DMS 273 treated with DMSO at 0.1 percent for 48 hours (cell line): ENCODE results near the gene ZIK1.

ENCODE experiments used
- DNase-seq: peaks from one replicate; lab custom pipeline; 2025; lab: John Stamatoyannopoulos, UW

Gene ZIK1

DNA sequence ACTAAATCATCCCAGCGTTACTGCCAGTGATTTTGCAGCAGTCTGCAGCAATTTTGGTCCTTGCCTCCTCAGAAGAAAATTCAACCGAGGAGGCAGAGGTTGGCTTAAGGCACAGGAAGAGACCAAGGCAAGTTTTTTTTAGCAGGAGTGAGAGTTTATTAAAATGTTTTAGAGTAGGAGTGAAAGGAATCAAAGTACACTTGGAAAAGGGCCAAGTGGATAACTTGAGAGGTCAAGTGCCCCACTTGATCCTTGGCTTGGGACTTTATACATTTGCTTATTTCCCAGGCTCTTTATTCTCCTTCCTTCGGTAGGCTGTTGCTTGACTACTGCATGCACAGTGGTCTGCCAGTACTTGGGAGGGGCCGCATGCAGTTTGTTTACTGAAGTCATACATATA lies 27.2 kb downstream of the ZIK1 start:
- no peak for DNase-seq

DNA sequence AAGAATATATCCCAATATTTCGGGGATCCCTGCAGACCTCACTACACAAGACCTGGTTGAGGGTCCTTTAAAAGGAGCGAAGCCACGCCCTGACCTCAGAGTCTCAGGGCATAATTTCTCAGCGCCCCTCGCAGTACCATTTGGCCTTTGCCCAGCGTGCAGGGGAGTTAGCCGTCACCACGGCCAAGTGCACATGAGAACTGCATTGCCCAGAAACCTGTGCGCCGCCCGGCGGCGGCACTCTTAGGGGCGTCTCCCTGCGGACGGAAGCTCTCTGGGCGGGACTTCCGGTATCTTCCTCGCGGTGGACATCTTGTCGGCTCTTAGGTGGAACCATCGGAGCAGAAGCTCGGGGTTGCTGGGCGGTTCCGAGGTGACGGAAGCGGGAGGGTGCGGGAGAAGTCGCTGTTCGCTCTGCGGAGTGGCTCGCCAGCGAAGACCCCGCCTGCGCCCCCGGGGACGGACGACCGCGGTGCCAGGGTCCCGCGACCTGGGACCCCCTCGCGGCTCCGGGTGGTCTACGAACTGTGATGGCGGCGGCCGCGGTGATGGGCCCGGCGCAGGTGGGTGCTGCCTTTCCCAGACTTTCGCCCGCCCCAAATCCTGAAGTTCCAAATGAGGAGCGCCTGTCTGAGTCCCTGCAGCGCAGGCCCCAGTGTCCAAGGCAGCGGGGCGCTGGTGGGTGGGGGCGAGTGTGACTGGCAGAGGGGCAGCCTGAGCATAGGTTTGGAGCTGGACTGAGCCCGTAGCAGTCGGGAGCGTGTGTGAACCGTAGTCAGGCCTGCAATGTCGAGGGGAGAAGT lies 30.2 kb downstream of the ZIK1 start, which contains the start of gene ZNF134:
ZNF134 (plus strand) TSS at position 302 of the 803 bp plus-strand sequence. CDS start 5,227 bp downstream, outside the sequence.
- peak; percentile 87 for DNase-seq

DNA sequence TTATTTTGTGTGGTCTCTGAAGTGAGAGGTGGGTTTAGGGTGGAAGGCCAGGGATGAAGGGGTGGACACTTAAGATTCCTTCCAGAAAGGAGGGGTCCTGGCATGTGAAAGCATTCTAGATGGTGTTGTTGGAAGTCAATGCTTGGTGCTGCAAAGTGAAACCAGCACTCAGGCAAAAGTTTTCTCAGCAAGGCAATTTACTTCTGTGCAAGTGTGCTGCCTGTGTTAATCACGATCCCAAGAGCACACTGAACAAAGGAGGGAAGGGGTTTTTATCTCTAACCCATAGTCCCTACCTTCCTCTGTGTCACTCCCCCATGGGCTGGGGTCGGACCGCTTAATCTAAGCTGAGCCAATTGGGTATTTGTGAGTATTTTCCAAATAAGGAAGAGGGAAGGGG lies 31.4 kb downstream of the ZIK1 start:
- no peak for DNase-seq

DNA sequence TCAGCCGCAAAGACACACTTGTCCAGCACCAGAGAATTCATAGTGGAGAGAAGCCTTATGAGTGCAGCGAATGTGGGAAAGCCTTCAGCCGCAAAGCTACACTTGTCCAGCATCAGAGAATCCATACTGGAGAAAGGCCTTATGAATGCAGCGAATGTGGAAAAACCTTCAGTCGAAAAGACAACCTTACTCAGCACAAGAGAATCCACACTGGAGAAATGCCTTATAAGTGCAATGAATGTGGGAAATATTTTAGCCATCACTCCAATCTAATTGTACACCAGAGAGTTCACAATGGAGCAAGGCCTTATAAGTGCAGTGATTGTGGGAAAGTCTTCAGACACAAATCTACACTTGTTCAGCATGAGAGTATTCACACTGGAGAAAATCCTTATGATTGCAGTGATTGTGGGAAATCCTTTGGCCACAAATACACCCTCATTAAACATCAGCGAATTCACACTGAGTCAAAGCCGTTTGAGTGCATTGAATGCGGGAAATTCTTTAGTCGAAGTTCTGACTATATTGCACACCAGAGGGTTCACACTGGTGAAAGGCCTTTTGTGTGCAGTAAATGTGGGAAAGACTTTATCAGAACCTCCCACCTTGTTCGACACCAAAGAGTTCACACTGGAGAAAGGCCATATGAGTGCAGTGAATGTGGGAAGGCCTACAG lies 36.9 kb downstream of the ZIK1 start:
- no peak for DNase-seq

DNA sequence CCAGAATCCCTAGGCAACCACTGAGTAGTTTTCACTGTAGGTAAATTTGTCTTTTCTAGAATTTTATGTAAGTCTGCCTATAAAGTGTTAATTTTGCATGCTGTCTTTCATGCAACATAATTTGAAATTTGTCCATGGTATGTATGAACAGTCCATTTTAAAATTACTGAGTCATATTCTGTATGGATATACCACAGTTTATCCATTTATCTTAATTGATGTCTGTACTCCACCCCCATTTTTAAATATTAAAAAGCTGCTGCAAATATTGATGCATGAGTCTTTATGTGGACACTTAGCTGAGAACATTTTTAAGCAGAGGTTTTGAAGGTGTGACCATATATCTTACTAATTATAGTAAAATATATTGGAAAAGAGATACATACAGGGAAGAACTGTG lies 39.1 kb downstream of the ZIK1 start:
- no peak for DNase-seq

DNA sequence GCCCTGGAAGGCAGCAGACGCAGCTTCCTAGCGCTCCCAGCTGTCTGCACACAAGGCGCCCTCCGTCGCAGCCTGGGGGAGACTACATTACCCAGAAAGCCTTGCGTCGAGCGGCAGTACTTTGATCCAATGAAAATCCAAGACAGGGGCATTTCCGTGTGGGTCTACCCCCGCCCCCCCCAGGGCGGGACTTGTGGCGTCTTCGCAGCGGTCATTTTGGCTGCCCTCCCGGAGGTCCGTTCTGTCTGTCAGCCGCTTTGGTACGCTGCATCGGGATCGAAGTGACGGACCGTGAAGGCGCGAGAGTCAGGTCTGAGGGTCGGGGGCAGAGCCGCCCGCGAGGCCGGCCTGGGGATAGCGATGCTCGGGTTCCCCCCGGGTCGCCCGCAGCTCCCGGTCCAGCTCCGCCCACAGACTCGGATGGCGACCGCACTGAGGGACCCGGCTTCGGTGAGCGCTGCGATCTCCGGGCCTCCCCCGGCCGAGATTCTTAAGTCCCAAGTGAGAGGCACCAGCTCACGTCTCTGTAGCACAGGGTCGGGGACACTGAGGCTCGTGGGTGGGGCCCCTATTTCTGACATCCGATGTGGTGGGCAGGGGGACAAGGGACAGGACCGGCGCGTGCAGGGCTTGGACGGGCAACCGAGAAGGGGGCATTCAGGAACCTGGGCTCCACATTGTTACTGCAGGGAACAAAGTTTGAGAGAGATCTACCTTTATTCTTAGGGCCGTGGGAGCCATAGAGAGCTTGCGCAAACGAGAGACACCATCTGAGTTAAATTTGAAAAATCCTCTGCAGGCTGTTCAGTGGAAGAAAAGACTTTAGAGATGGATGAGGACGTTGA lies 49.3 kb downstream of the ZIK1 start, which contains the start of gene ZNF211:
ZNF211 (plus strand) TSS at position 182 of the 845 bp plus-strand sequence; CDS start at position 361, 179 bp downstream.
- peak; percentile 84 for DNase-seq

DNA sequence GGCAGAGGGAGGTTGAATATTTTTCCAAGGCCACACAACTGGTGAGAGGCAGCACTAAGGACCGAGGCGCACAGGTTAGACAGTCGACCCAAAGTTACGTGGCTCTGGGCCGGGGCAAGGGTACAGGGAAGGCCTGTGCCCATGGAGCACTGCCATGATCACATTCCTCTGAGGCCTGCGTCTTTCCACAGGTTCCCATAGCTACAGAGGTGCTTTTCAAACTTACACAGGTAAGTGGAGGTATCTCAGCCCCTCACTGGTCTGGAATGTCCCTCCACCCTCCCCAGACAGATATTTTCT lies 49.8 kb downstream of the ZIK1 start:
- no peak for DNase-seq

DNA sequence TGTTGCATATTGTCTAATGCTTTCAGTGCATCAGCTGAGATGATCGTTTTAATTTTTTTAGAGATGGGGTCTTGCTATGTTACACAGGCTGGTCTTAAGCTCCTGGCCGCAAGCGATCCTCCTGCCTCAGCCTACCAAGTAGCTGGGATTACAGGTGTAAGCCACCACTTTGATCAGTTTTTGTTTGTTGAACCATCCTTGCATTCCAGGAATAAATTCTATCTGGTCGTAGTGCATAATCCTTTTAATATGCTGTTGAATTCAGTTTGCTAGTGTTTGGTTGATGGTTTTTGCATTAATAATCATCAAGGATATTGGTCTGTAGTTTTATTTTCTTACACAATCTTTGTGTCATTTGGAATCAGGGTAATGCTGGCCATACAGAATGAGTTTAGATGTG lies 53.4 kb downstream of the ZIK1 start:
- no peak for DNase-seq

DNA sequence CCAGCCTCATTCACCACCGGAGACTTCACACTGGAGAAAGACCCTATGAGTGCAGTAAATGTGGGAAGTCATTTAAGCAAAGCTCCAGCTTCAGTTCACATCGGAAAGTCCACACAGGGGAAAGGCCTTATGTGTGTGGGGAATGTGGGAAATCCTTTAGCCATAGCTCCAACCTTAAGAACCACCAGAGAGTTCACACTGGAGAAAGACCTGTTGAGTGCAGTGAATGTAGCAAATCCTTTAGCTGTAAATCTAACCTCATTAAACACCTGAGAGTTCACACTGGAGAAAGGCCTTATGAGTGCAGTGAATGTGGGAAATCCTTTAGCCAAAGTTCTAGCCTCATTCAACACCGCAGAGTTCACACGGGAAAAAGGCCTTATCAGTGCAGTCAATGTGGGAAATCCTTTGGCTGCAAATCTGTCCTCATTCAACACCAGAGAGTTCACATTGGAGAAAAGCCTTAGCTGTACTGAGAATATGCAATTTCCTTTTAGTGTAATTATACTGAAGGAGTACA lies 57.8 kb downstream of the ZIK1 start:
- no peak for DNase-seq

DNA sequence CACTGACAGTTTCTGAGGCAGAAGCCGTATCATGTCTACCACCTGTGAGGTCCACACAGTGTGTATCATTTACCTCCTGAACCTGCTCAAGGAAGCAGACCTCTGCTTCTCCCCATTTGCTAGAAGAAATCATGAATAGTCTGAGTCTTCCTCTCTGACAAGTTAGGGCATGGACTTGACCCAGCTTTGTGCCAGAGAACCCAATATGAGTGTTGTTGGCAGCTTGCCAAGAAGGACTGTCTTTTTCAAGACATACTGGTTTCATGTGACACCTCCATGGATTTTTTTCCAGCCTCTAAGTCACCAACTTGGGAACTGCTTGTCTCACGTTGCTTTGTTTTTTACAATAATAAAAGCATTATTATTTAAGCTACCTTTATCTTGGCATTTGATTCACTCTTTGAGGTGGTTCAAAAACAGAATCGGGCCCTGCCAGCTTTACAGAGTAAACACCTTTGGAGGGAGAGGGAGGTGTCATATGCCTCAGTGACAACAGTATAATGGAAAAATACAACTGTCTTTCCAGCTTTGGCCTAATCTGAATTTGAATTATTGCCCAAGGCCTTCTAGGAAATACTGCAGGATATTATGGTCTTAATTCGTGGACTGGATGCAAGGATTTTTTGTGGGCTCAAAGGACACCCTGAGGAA lies 58.6 kb downstream of the ZIK1 start:
- no peak for DNase-seq
